Liver (tissue), 3 donors: ENCODE measurements around the gene C2orf76.

Experiments used
- CTCF ChIP-seq: fragments of 150-350 bp; IDR thresholded peaks from 2 replicates; pipeline ENCODE4 v1.5.1; 2017; ENCODE audit warnings: improper control_type of control experiment, low read depth, low read length; ENCODE audit not compliant: missing input control
- JUND ChIP-seq, 2 donors: IDR thresholded peaks; 2 replicates each; pipeline ENCODE4 v1.6.1; 2016; ENCODE audit warnings: antibody characterized with exemption in 2 of 2
- NR2F2 ChIP-seq: IDR thresholded peaks from 2 replicates; pipeline ENCODE4 v1.6.1; 2016; ENCODE audit warnings: antibody characterized with exemption
- RAD21 ChIP-seq, 2 donors: IDR thresholded peaks; 2 replicates each; pipeline ENCODE4 v1.6.1; 2016; ENCODE audit warnings: antibody characterized with exemption in 2 of 2, mild to moderate bottlenecking in 2 of 2
- RXRA ChIP-seq, 2 donors: IDR thresholded peaks; 2 replicates each; pipeline ENCODE4 v1.6.1; 2017 to 2018; ENCODE audit warnings: antibody characterized with exemption in 2 of 2, mild to moderate bottlenecking in 1 of 2
- TAF1 ChIP-seq: conservative IDR thresholded peaks from 2 replicates; pipeline ENCODE4 v1.6.1; 2016; ENCODE audit warnings: antibody characterized with exemption, mild to moderate bottlenecking
- YY1 ChIP-seq: IDR thresholded peaks from 2 replicates; pipeline ENCODE4 v1.6.1; 2016; ENCODE audit warnings: antibody characterized with exemption, mild to moderate bottlenecking
- donor health status: healthy.
- donor health status: healthy.

- TF ChIP-seq JUND (IDR thresholded peaks at IDR 0.05) (no peak), CTCF (no peak), NR2F2 (no peak), YY1 (no peak), TAF1 (no peak), RAD21 (IDR thresholded peaks at IDR 0.05) (no peak), RXRA (IDR thresholded peaks at IDR 0.05) (no peak)
Observed at GRCh38 chr2:119378566-119378965, 11.9 kb upstream of the C2orf76 start.
